HG02642 (cell line): ENCODE data around the gene ART5.
"Not testable (repeated sequence)": the region's sequence is repeated elsewhere in the genome, so short reads cannot be mapped to it uniquely, and the experiment has no call there.

ENCODE experiments used
- ATAC-seq: cut with Tn5 transposase; IDR thresholded peaks from one replicate; pipeline ENCODE4 v1.9.1; 2021; ENCODE audit warnings: mild to moderate bottlenecking; ENCODE audit not compliant: unreplicated experiment, poor library complexity

ART5 gene

GRCh38 chr11:3626250-3626960, 15.4 kb downstream of the ART5 start:
- no peak for ATAC-seq

GRCh38 chr11:3623767-3624458, 17.9 kb downstream of the ART5 start:
- no peak for ATAC-seq

DNA sequence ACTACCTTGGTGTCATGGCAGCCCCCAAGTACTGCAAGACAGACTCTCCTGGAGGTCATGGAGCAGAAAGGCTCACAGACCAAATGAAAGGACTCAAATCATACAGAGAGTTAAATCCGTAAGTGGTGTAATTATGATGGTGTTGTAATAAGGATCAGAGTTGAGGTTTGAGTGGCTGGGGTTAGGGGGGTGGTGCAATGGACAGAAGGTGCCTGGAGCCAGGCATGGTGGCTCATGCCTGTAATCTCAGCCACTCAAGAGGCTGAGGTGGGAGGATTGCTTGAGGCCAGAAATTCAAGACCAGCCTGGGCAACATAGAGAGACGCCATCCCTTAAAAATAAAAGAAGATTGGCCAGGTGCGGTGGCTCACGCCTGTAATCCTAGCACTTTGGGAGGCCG, 18.7 kb downstream of the ART5 start:
- ATAC-seq = no peak

DNA sequence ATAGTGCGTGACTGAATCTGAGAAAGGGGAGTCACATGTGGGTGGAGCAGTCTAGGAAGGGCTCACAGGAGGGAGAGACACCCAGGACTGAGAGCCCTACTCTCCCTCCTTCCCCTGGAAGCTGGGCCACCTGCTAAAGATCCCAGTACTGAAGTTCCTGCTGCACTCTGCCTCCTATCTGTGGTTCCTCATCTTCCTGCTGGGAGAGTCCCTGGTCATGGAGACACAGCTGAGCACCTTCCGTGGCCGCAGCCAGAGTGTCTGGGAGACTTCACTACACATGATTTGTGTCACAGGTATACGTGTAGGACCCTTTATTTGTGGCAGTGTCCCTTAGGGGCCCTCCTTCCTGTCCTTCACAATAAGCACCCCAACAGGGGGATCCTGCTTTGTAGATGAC, 19.3 kb downstream of the ART5 start:
- no peak for ATAC-seq

DNA sequence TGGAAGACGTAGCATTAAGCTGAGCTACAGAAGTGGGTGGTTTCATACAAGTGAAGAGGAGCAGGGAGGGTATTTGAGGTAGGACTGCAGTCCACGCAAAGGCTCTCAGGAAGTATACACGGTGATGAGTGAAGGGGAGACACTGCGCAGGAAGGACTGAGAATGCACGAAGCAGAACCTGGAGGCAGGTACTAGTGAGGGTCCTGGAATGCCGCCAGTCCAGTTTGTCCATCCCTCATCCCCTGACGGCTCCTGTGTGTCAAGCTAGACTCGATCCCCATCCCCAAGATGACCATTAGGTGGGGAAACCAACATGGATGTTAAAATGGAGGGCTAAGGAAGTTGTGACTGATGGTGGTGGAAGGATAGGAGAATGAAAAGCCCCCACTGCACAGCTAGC, 23.8 kb downstream of the ART5 start:
- ATAC-seq = no peak

DNA sequence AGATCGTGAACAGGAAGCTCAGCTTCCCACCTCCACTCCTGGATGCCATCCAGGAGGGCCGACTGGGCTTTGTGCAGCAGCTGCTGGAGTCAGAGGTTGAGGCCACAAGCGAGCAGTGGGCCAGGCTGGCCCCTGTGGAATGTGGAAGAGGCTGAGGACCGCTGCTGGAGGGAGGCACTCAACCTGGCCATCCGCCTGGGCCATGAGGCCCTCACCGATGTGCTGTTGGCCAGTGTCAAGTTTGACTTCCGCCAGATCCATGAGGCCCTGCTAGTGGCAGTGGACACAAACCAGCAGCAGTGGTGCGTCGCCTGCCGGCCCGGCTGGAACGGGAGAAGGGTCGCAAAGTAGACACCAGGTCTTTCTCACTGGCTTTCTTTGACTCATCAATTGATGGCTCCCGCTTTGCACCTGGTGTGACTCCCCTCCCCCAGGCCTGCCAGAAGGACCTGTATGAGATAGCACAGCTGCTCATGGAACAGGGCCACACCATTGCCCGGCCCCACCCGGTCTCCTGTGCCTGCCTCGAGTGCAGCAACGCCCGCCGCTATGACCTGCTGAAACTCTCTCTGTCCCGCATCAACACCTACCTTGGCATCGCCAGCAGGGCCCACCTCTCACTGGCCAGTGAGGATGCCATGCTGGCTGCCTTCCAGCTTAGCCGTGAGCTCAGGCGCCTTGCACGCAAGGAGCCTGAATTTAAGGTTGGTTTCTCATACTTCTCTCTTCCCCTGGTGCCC, 24.9 kb downstream of the ART5 start:
- no peak for ATAC-seq

GRCh38 chr11:3615998-3616397, 25.8 kb downstream of the ART5 start:
- ATAC-seq = no peak

DNA sequence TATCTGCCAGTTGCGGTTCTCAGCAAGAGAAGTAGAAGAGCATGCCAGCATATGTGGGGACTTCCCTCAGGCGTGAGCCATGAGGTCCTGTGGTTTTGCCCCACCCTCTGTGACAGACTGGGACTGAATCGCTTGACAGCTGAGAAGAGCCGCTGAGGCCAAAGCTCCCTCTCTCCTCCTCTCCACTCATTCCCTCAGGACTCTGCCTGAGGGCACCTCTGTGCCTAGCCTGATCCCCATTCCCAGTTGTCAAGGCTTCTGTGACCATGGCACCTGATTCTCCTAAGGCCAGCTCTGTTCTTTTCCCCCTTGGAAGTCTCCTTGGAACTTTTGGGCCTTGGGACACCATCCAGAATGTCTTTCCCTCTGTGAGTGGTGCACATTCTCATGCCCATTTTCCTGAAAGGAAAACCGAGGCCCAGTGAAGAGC, 27.0 kb downstream of the ART5 start:
- peak; percentile 74 for ATAC-seq

DNA sequence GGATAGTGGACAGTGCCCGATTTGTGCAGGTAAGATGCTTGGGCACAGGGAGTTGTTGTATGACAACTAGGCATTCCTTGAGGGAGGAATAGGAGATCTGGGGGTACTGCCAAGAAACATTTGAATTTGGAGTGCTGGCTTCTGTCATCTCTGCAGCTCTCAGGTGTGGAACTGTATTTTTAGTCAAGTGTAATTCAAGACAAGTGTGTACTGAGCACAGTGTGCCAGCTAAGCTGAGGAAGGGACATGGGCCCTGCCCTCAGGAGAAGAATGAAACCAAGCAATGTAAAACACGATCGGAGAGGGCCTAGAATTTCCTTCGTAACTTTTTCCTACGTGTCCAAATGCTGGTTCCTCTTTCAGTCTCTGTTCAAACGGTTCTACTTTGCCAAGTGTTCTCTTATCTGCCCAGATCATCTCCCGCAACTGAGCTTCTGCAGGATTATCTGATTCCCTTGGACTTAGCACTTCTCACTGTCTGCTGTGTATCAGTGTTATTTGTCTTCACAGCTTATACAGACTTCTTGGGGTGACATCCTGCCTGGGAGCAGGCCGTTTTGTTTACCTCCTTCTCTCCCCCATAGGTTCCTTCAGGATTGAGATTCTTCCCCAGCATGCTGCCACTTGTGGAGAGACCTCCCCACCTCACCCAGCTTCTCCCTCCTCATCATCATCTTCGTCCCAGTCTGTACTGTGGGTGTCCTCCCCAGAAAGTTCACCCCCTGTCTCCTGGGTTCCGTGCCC, 27.6 kb downstream of the ART5 start:
- peak; percentile 16 for ATAC-seq

GRCh38 chr11:3611976-3612678, 29.7 kb downstream of the ART5 start:
- ATAC-seq = no peak

DNA sequence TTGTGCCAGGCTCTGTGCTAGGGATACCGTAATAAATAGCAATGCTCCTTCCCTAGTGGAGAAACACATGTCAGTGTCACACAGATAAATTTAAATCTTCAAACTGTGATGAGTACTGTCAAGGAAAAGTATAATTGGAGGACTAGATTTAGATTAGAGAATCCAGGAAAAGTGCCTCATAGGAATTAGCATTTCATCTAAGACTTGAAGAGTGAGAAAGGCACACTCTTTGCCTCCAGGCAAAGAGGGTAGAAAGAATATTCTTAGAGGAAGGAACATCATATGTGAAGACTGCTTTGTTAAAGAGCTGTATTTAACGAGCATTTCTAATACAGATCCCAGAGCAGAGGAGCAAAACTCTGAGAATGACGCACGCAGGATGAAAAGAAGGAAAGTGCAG, 30.9 kb downstream of the ART5 start:
- no peak for ATAC-seq

- ATAC-seq = no peak
Observed at GRCh38 chr11:3609416-3610265, 32.2 kb downstream of the ART5 start.

- no peak for ATAC-seq
Observed at GRCh38 chr11:3605771-3606203, 36.0 kb downstream of the ART5 start.

DNA sequence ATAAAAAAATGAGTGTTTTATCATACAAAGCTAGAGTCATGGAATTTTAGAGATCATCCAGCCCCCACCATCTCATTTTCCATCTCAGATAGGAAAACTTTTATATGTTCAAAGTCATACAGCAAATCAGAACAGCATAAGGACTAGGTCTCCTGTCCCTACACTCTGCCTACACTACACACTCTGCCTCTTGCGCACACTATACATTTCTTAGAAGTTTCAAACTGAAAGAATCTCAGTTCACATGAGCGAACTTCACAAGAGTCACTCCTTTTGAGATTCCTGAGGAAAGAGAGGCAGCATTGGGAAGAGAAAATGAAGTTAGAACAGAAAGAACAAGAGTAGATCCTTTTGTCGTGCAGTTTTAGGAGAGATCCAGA, 36.5 kb downstream of the ART5 start:
- ATAC-seq = no peak

- ATAC-seq = no peak
Observed at GRCh38 chr11:3604167-3604566, 37.6 kb downstream of the ART5 start.

- ATAC-seq = not testable (repeated sequence)
Observed at GRCh38 chr11:3600201-3600600, 41.6 kb downstream of the ART5 start.

DNA sequence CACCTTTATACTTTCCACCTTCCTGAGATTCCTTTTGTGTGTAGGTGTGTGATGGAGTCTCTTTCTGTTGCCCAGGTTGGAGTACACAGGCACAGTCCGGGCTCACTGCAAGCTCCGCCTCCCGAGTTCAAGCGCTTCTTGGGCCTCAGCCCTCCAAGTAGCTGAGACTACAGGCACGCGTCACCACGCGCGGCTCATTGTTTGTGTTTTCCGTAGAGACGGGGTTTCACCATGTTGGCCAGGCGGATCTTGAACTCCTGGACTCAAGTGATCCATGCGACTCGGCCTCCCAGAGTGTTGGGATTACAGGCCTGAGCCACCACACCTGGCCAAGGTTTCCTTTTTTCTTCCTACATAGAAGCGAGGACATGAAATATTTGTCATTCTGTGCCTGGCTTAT, 44.0 kb downstream of the ART5 start:
- ATAC-seq = not testable (repeated sequence)

DNA sequence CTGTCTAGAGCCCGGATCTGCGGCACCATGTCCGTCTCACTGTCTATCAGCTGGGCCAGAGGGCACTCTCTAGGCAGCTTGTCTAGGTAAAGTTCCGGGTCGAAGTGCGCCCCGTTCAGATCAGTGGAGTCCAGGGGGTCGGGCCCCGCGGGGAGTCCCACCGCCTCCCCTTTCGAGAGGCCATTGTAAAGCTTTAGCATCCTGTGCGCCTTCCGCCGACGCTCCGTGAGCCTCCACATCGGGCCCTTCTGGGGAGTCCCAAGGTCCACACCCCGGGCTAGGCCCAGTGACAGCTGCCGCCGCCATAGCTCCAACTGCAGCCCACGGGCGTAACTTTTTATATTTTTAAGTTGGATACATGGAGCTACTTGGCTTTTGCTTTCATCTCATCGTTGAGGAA, 50.5 kb downstream of the ART5 start:
- not testable (repeated sequence) for ATAC-seq

DNA sequence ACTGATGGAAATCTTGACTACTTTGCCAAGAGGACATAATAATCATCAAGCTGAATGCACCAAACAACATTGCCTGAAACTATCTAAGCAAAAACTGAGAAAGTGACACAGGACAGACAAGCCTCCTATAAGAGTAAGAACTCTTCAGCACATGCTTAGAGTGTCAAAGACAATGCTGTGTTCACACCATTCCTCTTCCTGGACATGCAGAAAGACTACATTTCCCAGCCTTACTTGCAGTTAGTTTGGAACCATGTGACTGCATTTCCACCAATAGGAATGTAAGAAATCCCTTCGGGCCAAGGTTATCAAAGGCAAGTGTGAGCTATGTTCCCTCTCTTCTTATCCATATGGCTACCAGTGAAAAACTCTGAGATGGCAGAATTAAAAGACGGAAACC, 51.6 kb downstream of the ART5 start:
- ATAC-seq = not testable (repeated sequence)
